ENCODE results near the gene RABGAP1. TPM values are rescaled to one million over a fixed set of nuclear protein-coding genes. Genes with fewer than 3 reads are reported as not detected.
A peak's percentile ranks its signal among the peaks of the same experiment; 100 is the strongest.

Gene RABGAP1
- total RNA-seq, 1 donor = 50.9 TPM

DNA sequence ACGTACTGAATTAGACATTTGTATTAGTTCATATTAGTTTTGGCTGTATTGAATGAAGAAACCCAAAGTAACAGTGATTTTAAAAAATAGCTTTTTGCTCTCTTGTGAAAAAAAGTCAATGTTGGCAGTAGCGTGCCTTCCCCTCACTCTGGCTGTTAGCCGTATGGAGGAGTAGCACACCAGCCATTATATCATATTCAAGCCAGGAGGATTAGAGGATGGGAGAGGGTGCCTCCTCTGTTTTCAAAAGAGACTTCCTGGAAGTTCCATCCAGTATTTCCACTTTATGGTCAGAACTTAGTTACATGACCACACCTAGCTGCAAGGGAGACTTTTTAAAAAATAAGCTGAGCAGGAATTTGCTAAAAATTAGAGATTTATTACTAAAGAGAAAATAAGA, 133.8 kb downstream of the RABGAP1 start:
- DNase-seq (ENCODE audit: low read depth in 2 of 3, low spot score in 2 of 3) = no peak

GRCh38 chr9:123080444-123080843, 139.6 kb downstream of the RABGAP1 start:
- DNase-seq (ENCODE audit: low read depth in 2 of 3, low spot score in 2 of 3) = peak in 2 of 3 donors; percentile 59 to 75

- DNase-seq (ENCODE audit: low read depth in 2 of 3, low spot score in 2 of 3) = peak in 2 of 3 donors; percentile 37 to 73
Measured at GRCh38 chr9:123081824-123082223, 141.0 kb downstream of the RABGAP1 start.

DNA sequence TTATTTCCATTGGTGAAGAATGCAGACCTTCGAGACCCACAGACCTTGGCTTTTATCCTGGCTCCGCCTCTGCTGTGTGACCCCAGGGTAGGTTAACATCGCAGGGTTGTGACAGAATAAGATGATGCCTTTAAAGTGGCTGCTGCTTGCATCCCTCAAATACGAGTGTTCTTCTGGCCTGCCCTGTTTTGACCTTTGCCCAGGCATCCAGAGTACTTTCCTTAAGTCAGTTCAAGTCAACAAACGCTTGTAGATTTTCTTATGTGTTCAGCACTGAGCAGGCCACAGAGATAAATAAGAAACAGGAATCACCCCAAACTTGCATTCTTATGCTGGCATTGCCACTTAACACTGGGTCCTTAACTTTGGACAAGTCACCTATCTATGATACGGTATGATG, 142.9 kb downstream of the RABGAP1 start:
- no peak for DNase-seq (ENCODE audit: low read depth in 2 of 3, low spot score in 2 of 3)

DNA sequence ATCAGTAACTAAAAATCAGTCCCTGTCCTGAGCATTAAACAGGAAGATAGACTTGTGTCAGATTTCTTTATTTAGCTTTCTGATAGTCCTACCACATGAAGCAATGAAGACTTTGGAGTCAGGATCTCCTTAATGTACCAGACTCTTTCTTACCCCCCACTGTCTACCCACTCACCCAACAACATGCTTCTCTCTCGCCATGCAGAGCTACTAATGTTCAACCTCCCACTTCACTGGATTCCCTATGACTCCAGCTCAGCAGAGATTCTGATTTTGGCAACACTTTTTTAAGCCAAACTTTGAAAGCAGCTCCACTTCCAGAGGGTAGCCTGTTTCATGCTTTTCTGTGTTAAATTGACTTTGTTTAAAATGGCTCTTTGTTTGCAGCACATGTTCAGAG, 143.4 kb downstream of the RABGAP1 start:
- no peak for DNase-seq (ENCODE audit: low read depth in 2 of 3, low spot score in 2 of 3)

- DNase-seq (ENCODE audit: low read depth in 2 of 3, low spot score in 2 of 3) = no peak
Measured at GRCh38 chr9:123085916-123086315, 145.1 kb downstream of the RABGAP1 start.

GRCh38 chr9:123087359-123087888, 146.6 kb downstream of the RABGAP1 start:
- DNase-seq (ENCODE audit: low read depth in 2 of 3, low spot score in 2 of 3) = no peak

GRCh38 chr9:123089040-123089439, 148.2 kb downstream of the RABGAP1 start:
- DNase-seq (ENCODE audit: low read depth in 2 of 3, low spot score in 2 of 3) = no peak

GRCh38 chr9:123089790-123090189, 149.0 kb downstream of the RABGAP1 start:
- no peak for DNase-seq (ENCODE audit: low read depth in 2 of 3, low spot score in 2 of 3)

DNA sequence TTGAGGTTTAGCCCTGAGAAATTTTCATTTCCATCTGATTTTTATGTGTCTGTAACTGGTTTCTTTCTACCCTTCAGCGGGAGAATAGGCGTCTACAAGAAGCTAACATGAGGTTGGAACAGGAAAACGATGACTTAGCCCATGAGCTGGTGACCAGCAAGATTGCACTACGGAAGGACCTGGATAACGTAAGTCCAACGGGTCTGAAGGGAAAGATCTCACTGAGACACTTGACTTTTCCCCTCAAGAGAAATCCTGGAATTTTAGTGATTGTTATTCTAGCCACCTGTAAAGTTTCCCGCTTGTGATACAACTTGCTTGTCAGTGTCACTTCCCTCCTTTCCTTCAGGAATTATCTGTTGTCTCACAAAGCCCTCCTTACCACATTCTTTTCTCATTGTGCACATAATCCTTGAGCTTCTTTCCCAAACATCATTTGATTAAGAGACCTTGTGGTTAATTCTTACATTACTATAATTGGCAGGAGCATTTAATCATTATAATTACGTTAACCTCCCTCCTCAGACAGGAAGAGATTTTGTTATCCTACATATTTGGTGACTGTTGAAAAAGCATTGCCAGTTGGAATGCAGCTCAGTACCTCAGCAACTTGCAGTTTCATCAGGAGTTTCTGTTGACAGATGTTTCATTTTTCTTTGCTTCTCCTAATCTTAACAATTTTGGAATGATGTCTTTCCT, 149.5 kb downstream of the RABGAP1 start:
- DNase-seq (ENCODE audit: low read depth in 2 of 3, low spot score in 2 of 3) = no peak

GRCh38 chr9:123090956-123091355, 150.1 kb downstream of the RABGAP1 start:
- DNase-seq (ENCODE audit: low read depth in 2 of 3, low spot score in 2 of 3) = no peak

DNA sequence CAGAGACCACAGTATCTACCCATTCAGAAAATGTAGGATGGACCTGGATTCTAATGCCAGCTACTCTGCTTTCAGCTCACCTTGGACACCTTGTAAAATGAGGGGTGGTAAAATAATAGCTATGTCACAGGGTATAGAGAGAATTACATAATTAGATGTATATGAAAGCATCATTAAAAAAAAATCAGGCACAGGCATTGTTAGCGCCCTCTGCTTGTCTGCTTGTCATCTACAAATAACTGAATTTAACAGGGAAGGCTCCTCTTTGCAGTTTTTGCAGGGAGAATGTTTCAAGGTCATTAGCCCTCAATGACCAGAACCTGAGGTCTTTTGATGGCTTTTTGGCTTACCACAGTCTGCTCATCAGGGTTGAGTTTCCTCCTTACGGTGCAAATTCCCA, 150.6 kb downstream of the RABGAP1 start:
- DNase-seq (ENCODE audit: low read depth in 2 of 3, low spot score in 2 of 3) = no peak

GRCh38 chr9:123093141-123093540, 152.3 kb downstream of the RABGAP1 start:
- DNase-seq (ENCODE audit: low read depth in 2 of 3, low spot score in 2 of 3) = no peak

DNA sequence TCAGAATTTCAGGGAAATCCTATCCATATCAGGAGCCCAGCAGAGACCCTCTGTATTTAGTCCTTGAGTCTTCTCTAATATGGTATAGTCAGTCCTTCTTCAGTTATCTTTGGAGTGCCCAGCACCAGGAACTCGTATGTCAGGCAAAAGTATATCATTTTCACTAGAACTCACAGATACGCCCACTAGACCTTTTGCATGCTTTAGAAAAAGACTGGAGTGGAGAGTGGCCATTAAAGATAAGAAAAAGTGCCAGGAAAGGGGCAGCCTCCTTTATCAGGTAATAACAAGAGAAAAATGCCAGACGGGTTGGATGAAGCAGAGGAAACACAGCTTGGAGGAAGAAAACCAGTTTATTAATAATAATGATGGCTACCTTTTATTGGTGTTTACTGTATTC, 156.2 kb downstream of the RABGAP1 start:
- DNase-seq (ENCODE audit: low read depth in 2 of 3, low spot score in 2 of 3) = no peak

- no peak for DNase-seq (ENCODE audit: low read depth in 2 of 3, low spot score in 2 of 3)
Measured at GRCh38 chr9:123097430-123098095, 156.7 kb downstream of the RABGAP1 start.

- no peak for DNase-seq (ENCODE audit: low read depth in 2 of 3, low spot score in 2 of 3)
Measured at GRCh38 chr9:123098096-123098459, 157.3 kb downstream of the RABGAP1 start.

DNA sequence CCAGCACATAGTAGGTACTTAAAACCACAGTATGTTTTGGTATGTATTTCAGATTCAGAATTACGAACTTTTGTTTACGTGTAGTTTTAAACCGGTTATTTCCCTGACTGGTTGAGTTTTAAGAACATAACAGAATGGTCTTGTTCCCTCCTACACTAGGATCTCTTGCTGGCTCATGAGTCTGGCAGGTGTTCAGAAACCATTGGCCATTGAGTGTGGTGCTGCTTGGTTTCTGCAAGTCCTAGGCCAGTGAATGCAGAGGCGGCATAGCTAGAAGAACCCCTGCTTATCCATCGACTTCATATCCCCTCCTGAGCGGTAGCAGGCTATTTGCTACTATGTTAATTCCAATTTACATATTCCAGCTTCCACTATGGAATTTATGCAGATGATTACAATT, 158.2 kb downstream of the RABGAP1 start:
- no peak for DNase-seq (ENCODE audit: low read depth in 2 of 3, low spot score in 2 of 3)

DNA sequence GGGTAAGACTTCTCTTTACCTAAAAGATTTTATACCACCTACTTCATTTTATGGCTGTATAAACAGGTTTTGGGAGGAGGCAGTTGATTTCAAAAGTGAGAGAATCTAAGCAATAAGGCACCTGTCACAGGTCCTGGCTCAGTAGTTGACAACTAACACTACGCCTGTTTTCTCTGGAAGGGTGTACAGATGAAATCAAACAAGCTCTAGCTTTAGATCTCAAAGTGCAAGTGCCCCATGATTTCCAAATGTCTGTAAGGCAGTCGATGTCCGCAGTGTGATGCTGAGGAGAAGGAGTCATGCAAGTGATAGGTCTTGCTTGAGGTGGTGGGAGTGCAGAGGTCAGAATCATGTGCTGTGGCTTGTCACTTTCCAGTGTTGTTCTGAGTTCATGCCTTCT, 158.7 kb downstream of the RABGAP1 start:
- no peak for DNase-seq (ENCODE audit: low read depth in 2 of 3, low spot score in 2 of 3)

GRCh38 chr9:123102375-123103113, 161.7 kb downstream of the RABGAP1 start:
- no peak for DNase-seq (ENCODE audit: low read depth in 2 of 3, low spot score in 2 of 3)

- no peak for DNase-seq (ENCODE audit: low read depth in 2 of 3, low spot score in 2 of 3)
Measured at GRCh38 chr9:123104807-123105206, 164.0 kb downstream of the RABGAP1 start.

- DNase-seq (ENCODE audit: low read depth in 2 of 3, low spot score in 2 of 3) = no peak
Measured at GRCh38 chr9:123105490-123105889, 164.7 kb downstream of the RABGAP1 start.

All from hematopoietic multipotent progenitor cell (in vitro differentiated cells).